Measurements from ENCODE around the gene TTC7B. TPM values are rescaled to one million over a fixed set of nuclear protein-coding genes. Genes with fewer than 3 reads are reported as not detected.

The TTC7B gene
- polyA plus RNA-seq, 1 donor (not counting 4 experiments of a cell fraction or from before 2014, with no cell fraction given) = 21.4 TPM

GRCh38 chr14:90579088-90579487, 237.1 kb downstream of the TTC7B start:
- no peak overlapping the region for H3K9ac ChIP-seq (ENCODE audit: control insufficient read depth, extremely low read depth, insufficient read depth, low read length)
- no peaks in the 10 kb centered on the region for H3K9me3 ChIP-seq (ENCODE audit: control insufficient read depth, low read depth, low read length)
- H3K4me3 ChIP-seq (ENCODE audit: control insufficient read depth in 2 of 3, extremely low read depth in 1 of 3, insufficient read depth in 2 of 3, low read depth in 1 of 3, low read length in 3 of 3) = no peak overlapping the region
- no peaks in the 10 kb centered on the region for H3K27me3 ChIP-seq (ENCODE audit: control insufficient read depth, extremely low read depth, insufficient read depth, low read length)
- no peaks in the 10 kb centered on the region for H3K4me1 ChIP-seq (ENCODE audit: control insufficient read depth, extremely low read depth, insufficient read depth, low read length)
- H3K4me2 ChIP-seq (ENCODE audit: control insufficient read depth, extremely low read depth, insufficient read depth, low read depth, low read length) = no peak overlapping the region
- dilution Hi-C loops (cut with MboI; ENCODE audit: extremely low pct_ligation_motif_present, low sequenced_read_pairs) = no loop called here
- TF ChIP-seq EZH2 (IDR thresholded peaks at IDR 0.05; ENCODE audit: low read length) = no peak
- no peak for TF ChIP-seq CTCF (optimal IDR thresholded peaks at IDR 0.05 in 1 of 3, IDR thresholded peaks at IDR 0.05 in 1 of 3, conservative IDR thresholded peaks at IDR 0.05 in 1 of 3; ENCODE audit: extremely low read depth in 1 of 3, insufficient read depth in 2 of 3, low read length in 3 of 3)
- no peaks in the 10 kb centered on the region for H3K79me2 ChIP-seq (ENCODE audit: control insufficient read depth, insufficient read depth, low read length)
- H2AFZ ChIP-seq (ENCODE audit: control insufficient read depth, low read length) = no peak overlapping the region
- no peaks in the 10 kb centered on the region for H3K9me1 ChIP-seq (ENCODE audit: control insufficient read depth, extremely low read depth, insufficient read depth, low read length)
- DNase-seq (ENCODE audit: low read depth, low spot score) (no peak), FAIRE-seq (no peak)
- H4K20me1 ChIP-seq (ENCODE audit: control insufficient read depth, extremely low read depth, insufficient read depth, low read length) = no peaks in the 10 kb centered on the region
- H3K27ac ChIP-seq (ENCODE audit: control insufficient read depth, insufficient read depth, low read length) = no peak overlapping the region
- H3K36me3 ChIP-seq (ENCODE audit: control insufficient read depth in 2 of 2, extremely low read depth in 1 of 2, insufficient read depth in 2 of 2, low read length in 2 of 2) = peaks cover 0 to 10% of the 10 kb centered on the region in 2 experiments

GRCh38 chr14:90578283-90578985, 237.8 kb downstream of the TTC7B start:
- Histone ChIP-seq H3K9me1 (ENCODE audit: control insufficient read depth, extremely low read depth, insufficient read depth, low read length) (no peaks in the 10 kb centered on the region), H3K27ac (ENCODE audit: control insufficient read depth, insufficient read depth, low read length) (no peak overlapping the region), H2AFZ (ENCODE audit: control insufficient read depth, low read length) (no peak overlapping the region), H3K27me3 (ENCODE audit: control insufficient read depth, extremely low read depth, insufficient read depth, low read length) (no peaks in the 10 kb centered on the region), H3K9ac (ENCODE audit: control insufficient read depth, extremely low read depth, insufficient read depth, low read length) (no peak overlapping the region), H3K79me2 (ENCODE audit: control insufficient read depth, insufficient read depth, low read length) (no peaks in the 10 kb centered on the region), H4K20me1 (ENCODE audit: control insufficient read depth, extremely low read depth, insufficient read depth, low read length) (no peaks in the 10 kb centered on the region), H3K4me3 (ENCODE audit: control insufficient read depth in 2 of 3, extremely low read depth in 1 of 3, insufficient read depth in 2 of 3, low read depth in 1 of 3, low read length in 3 of 3) (no peak overlapping the region), H3K4me2 (ENCODE audit: control insufficient read depth, extremely low read depth, insufficient read depth, low read depth, low read length) (no peak overlapping the region), H3K36me3 (ENCODE audit: control insufficient read depth in 2 of 2, extremely low read depth in 1 of 2, insufficient read depth in 2 of 2, low read length in 2 of 2) (peaks cover 0 to 10% of the 10 kb centered on the region in 2 experiments), H3K9me3 (ENCODE audit: control insufficient read depth, low read depth, low read length) (no peaks in the 10 kb centered on the region), H3K4me1 (ENCODE audit: control insufficient read depth, extremely low read depth, insufficient read depth, low read length) (no peaks in the 10 kb centered on the region)
- dilution Hi-C loops (cut with MboI; ENCODE audit: extremely low pct_ligation_motif_present, low sequenced_read_pairs) = no loop called here
- DNase-seq (ENCODE audit: low read depth, low spot score) (no peak), FAIRE-seq (no peak)
- TF ChIP-seq EZH2 (IDR thresholded peaks at IDR 0.05; ENCODE audit: low read length) (no peak), CTCF (optimal IDR thresholded peaks at IDR 0.05 in 1 of 3, IDR thresholded peaks at IDR 0.05 in 1 of 3, conservative IDR thresholded peaks at IDR 0.05 in 1 of 3; ENCODE audit: extremely low read depth in 1 of 3, insufficient read depth in 2 of 3, low read length in 3 of 3) (no peak)

All from keratinocyte (primary cell).